ENCODE results near the gene KRTAP4-2. TPM values are rescaled to one million over a fixed set of nuclear protein-coding genes. Genes with fewer than 3 reads are reported as not detected.
"Not testable (repeated sequence)": the region's sequence is repeated elsewhere in the genome, so short reads cannot be mapped to it uniquely, and the experiment has no call there.

Gene KRTAP4-2
- total and polyA plus RNA-seq, 5 experiments from 2014 or later, result not detected

GRCh38 chr17:41150026-41150425 lies 28.0 kb downstream of the KRTAP4-2 start:
- Mint-ChIP-seq H3K27me3 (peaks cover 0 to 4% (median 0%) of the 10 kb centered on the region in 5 donors), H3K4me1 (peaks cover 0 to 27% (median 7%) of the 10 kb centered on the region in 4 donors), H3K36me3 (no peaks in the 10 kb centered on the region), H3K9me3 (peaks cover 0 to 3% (median 0%) of the 10 kb centered on the region in 9 donors), H3K27ac (no peak overlapping the region), H3K4me3 (no peak overlapping the region)
- DNase-seq, result no peak
- no peak for ATAC-seq
- POLR2A ChIA-PET, result interaction anchor here (0.6 kb wide), 1 partner anchor 524 kb away, joined by 3 read pairs; no protein-coding TSS in a partner anchor

GRCh38 chr17:41149652-41149985 lies 28.4 kb downstream of the KRTAP4-2 start, which contains the start of gene KRTAP4-5:
KRTAP4-5 (minus strand) TSS chr17:41149825; CDS start chr17:41149767, 58 bp downstream.
- no peaks in the 10 kb centered on the region for H3K36me3 Mint-ChIP-seq
- DNase-seq (no peak), ATAC-seq (no peak)
- H3K4me1 Mint-ChIP-seq, result peaks cover 0 to 31% (median 8%) of the 10 kb centered on the region in 4 donors
- H3K4me3 Mint-ChIP-seq, result no peak within 1 kb of the TSS
- no peak within 1 kb of the TSS for H3K27ac Mint-ChIP-seq
- peaks cover 0 to 4% (median 0%) of the 10 kb centered on the region in 5 donors for H3K27me3 Mint-ChIP-seq
- POLR2A ChIA-PET, result no interaction called here
- peaks cover 0 to 4% (median 0%) of the 10 kb centered on the region in 9 donors for H3K9me3 Mint-ChIP-seq

- POLR2A ChIA-PET, H3K27ac Mint-ChIP-seq, DNase-seq, H3K4me3 Mint-ChIP-seq, H3K27me3 Mint-ChIP-seq, ATAC-seq, H3K9me3 Mint-ChIP-seq, H3K36me3 Mint-ChIP-seq: not testable (repeated sequence)
- H3K4me1 Mint-ChIP-seq, result peaks cover 0 to 31% (median 8%) of the 10 kb centered on the region in 4 donors
Observed at GRCh38 chr17:41148971-41149651, 28.9 kb downstream of the KRTAP4-2 start.

GRCh38 chr17:41147531-41148204 lies 30.4 kb downstream of the KRTAP4-2 start:
- H3K27ac Mint-ChIP-seq, result peak overlapping the region in 2 of 10 donors; percentile 10 to 17
- POLR2A ChIA-PET, result no interaction called here
- H3K27me3 Mint-ChIP-seq, result no peaks in the 10 kb centered on the region
- peaks cover 0 to 26% (median 7%) of the 10 kb centered on the region in 4 donors for H3K4me1 Mint-ChIP-seq
- H3K36me3 Mint-ChIP-seq, result peaks cover 0 to 12% (median 10%) of the 10 kb centered on the region in 3 donors
- no peak overlapping the region for H3K4me3 Mint-ChIP-seq
- DNase-seq (no peak), ATAC-seq (no peak)
- peaks cover 0 to 16% (median 13%) of the 10 kb centered on the region in 9 donors for H3K9me3 Mint-ChIP-seq

- POLR2A ChIA-PET, result no interaction called here
- Mint-ChIP-seq H3K9me3 (peaks cover 0 to 37% (median 23%) of the 10 kb centered on the region in 9 donors), H3K4me1 (peaks cover 2 to 26% (median 8%) of the 10 kb centered on the region in 4 donors), H3K27me3 (no peaks in the 10 kb centered on the region), H3K27ac (no peak overlapping the region), H3K4me3 (peak overlapping the region in 1 of 10 donors; percentile 16), H3K36me3 (peaks cover 0 to 29% (median 13%) of the 10 kb centered on the region in 3 donors)
- ATAC-seq (no peak), DNase-seq (no peak)
Observed at GRCh38 chr17:41145261-41145660, 32.8 kb downstream of the KRTAP4-2 start.

GRCh38 chr17:41144846-41145245 lies 33.2 kb downstream of the KRTAP4-2 start:
- H3K27ac Mint-ChIP-seq, result no peak overlapping the region
- peak overlapping the region in 1 of 10 donors; percentile 16 for H3K4me3 Mint-ChIP-seq
- H3K27me3 Mint-ChIP-seq, result no peaks in the 10 kb centered on the region
- ATAC-seq, result no peak
- POLR2A ChIA-PET, result no interaction called here
- H3K36me3 Mint-ChIP-seq, result peaks cover 0 to 29% (median 13%) of the 10 kb centered on the region in 3 donors
- H3K9me3 Mint-ChIP-seq, result peaks cover 0 to 38% (median 27%) of the 10 kb centered on the region in 9 donors
- H3K4me1 Mint-ChIP-seq, result peaks cover 2 to 26% (median 8%) of the 10 kb centered on the region in 4 donors
- DNase-seq, result no peak

GRCh38 chr17:41141361-41141760 lies 36.7 kb downstream of the KRTAP4-2 start:
- ATAC-seq (no peak), DNase-seq (no peak)
- H3K27me3 Mint-ChIP-seq, result peaks cover 0 to 2% (median 0%) of the 10 kb centered on the region in 5 donors
- POLR2A ChIA-PET, result interaction anchor here (0.8 kb wide), 1 partner anchor 10 kb away, joined by 3 read pairs; no protein-coding TSS in a partner anchor
- peaks cover 2 to 18% (median 9%) of the 10 kb centered on the region in 4 donors for H3K4me1 Mint-ChIP-seq
- no peak overlapping the region for H3K27ac Mint-ChIP-seq
- H3K9me3 Mint-ChIP-seq, result peaks cover 0 to 52% (median 34%) of the 10 kb centered on the region in 9 donors
- peaks cover 2 to 34% (median 21%) of the 10 kb centered on the region in 3 donors for H3K36me3 Mint-ChIP-seq
- H3K4me3 Mint-ChIP-seq, result no peak overlapping the region

GRCh38 chr17:41140360-41141131 lies 37.5 kb downstream of the KRTAP4-2 start, which contains the start of gene KRTAP4-6:
KRTAP4-6 (minus strand) TSS chr17:41140544; CDS start chr17:41140487, 57 bp downstream.
- no peak for DNase-seq
- H3K4me3 Mint-ChIP-seq, result peak within 1 kb of the TSS in 1 of 10 donors; percentile 42
- H3K27me3 Mint-ChIP-seq, result peaks cover 0 to 2% (median 0%) of the 10 kb centered on the region in 5 donors
- POLR2A ChIA-PET, result interaction anchor here (0.7 to 0.8 kb wide), 2 partner anchors 9 to 299 kb away, joined by 3 read pairs; no protein-coding TSS in a partner anchor
- peaks cover 2 to 13% (median 9%) of the 10 kb centered on the region in 4 donors for H3K4me1 Mint-ChIP-seq
- no peak for ATAC-seq
- H3K27ac Mint-ChIP-seq, result peak within 1 kb of the TSS in 1 of 10 donors; percentile 85
- H3K9me3 Mint-ChIP-seq, result peaks cover 0 to 52% (median 34%) of the 10 kb centered on the region in 9 donors
- peaks cover 2 to 34% (median 21%) of the 10 kb centered on the region in 3 donors for H3K36me3 Mint-ChIP-seq

GRCh38 chr17:41139865-41140264 lies 38.2 kb downstream of the KRTAP4-2 start:
- Mint-ChIP-seq H3K9me3 (peaks cover 0 to 52% (median 34%) of the 10 kb centered on the region in 9 donors), H3K27ac (peak overlapping the region in 1 of 10 donors; percentile 85), H3K4me3 (peak overlapping the region in 1 of 10 donors; percentile 42), H3K36me3 (peaks cover 2 to 34% (median 21%) of the 10 kb centered on the region in 3 donors), H3K4me1 (peaks cover 2 to 11% (median 6%) of the 10 kb centered on the region in 4 donors)
- ATAC-seq, H3K27me3 Mint-ChIP-seq, POLR2A ChIA-PET, DNase-seq: not testable (repeated sequence)

GRCh38 chr17:41133880-41134735 lies 43.9 kb downstream of the KRTAP4-2 start:
- POLR2A ChIA-PET, result interaction anchor here (0.8 to 1.5 kb wide), 3 partner anchors 14 to 414 kb away, joined by 3 to 4 read pairs (median 3); no protein-coding TSS in a partner anchor
- peaks cover 0 to 4% (median 0%) of the 10 kb centered on the region in 3 donors for H3K36me3 Mint-ChIP-seq
- no peaks in the 10 kb centered on the region for H3K27me3 Mint-ChIP-seq
- H3K9me3 Mint-ChIP-seq, result peaks cover 0 to 10% (median 4%) of the 10 kb centered on the region in 9 donors
- peaks cover 23 to 47% (median 39%) of the 10 kb centered on the region in 4 donors for H3K4me1 Mint-ChIP-seq
- DNase-seq (peak in 3 of 10 donors; percentile 3 to 56 (median 14)), ATAC-seq (peak; percentile 70 to 95)
- H3K4me3 Mint-ChIP-seq, result peak overlapping the region in 8 of 10 donors; percentile 54 to 80 (median 66)
- H3K27ac Mint-ChIP-seq, result peak overlapping the region in 9 of 10 donors; percentile 74 to 95 (median 90)

- Mint-ChIP-seq H3K9me3 (peaks cover 0 to 5% (median 0%) of the 10 kb centered on the region in 9 donors), H3K36me3 (peaks cover 0 to under 1% (median 0%) of the 10 kb centered on the region in 3 donors), H3K27ac (peak overlapping the region in 3 of 10 donors; percentile 46 to 50 (median 48)), H3K27me3 (no peaks in the 10 kb centered on the region), H3K4me1 (peaks cover 29 to 61% (median 48%) of the 10 kb centered on the region in 4 donors), H3K4me3 (peak overlapping the region in 2 of 10 donors; percentile 5 to 9)
- DNase-seq (no peak), ATAC-seq (no peak)
- POLR2A ChIA-PET, result interaction anchor here (1.3 to 2.7 kb wide), 2 partner anchors 9 to 177 kb away, joined by 3 to 6 read pairs; partner anchors contain the start of gene KRTAP16-1
Observed at GRCh38 chr17:41131979-41132378, 46.0 kb downstream of the KRTAP4-2 start.

Data from naive thymus-derived CD8-positive, alpha-beta T cell (primary cell).